Heart left ventricle (tissue), 16 donors: ENCODE measurements around the gene DLGAP1. TPM values are rescaled to one million over a fixed set of nuclear protein-coding genes. Genes with fewer than 3 reads are reported as not detected.

ENCODE experiments used
- ATAC-seq, 4 donors: fragments of 200-7000 bp; cut with Tn5 transposase; one replicate each; pipeline ENCODE4 v1.9.1; 2020 to 2022; ENCODE audit warnings: moderate library complexity in 4 of 4, mild to moderate bottlenecking in 3 of 4, moderate number of reproducible peaks in 1 of 4
- DNase-seq, 5 donors: peaks; one replicate each; pipeline ENCODE4 v3.0.0-alpha.2; 2020
- H3K27ac ChIP-seq, 12 donors: fragments of 200-600 bp; sonication (generic) in 4 of 12; one replicate each; pipeline versions ENCODE4 v1.5.0 to v1.8.0; 2016 to 2022; ENCODE audit warnings: mild to moderate bottlenecking in 2 of 12
- H3K27me3 ChIP-seq, 9 donors: fragments of 200-600 bp; sonication (generic) in 2 of 9; one replicate each; pipeline versions ENCODE4 v1.5.1 to v1.8.0; 2016 to 2022; ENCODE audit warnings: mild to moderate bottlenecking in 3 of 9
- H3K36me3 ChIP-seq, 9 donors: fragments of 200-600 bp; sonication (generic) in 2 of 9; one replicate each; pipeline versions ENCODE4 v1.5.0 to v1.8.0; 2018 to 2022; ENCODE audit warnings: mild to moderate bottlenecking in 2 of 9
- H3K4me1 ChIP-seq, 12 donors: fragments of 200-600 bp; sonication (generic) in 4 of 12; one replicate each; pipeline versions ENCODE4 v1.5.0 to v1.8.0; 2016 to 2022; ENCODE audit warnings: mild to moderate bottlenecking in 3 of 12
- H3K4me3 ChIP-seq, 12 donors: fragments of 200-600 bp; sonication (generic) in 4 of 12; one replicate each; pipeline versions ENCODE4 v1.5.0 to v1.8.0; 2017 to 2022; ENCODE audit warnings: mild to moderate bottlenecking in 9 of 12, moderate library complexity in 4 of 12
- H3K9me3 ChIP-seq, 12 donors: fragments of 200-600 bp; sonication (generic) in 4 of 12; one replicate each; pipeline versions ENCODE4 v1.5.0 to v1.8.0; 2016 to 2022; ENCODE audit warnings: mild to moderate bottlenecking in 1 of 12
- CTCF ChIP-seq, 12 donors: fragments of 200-600 bp; sonication (generic) in 4 of 12; IDR thresholded peaks; one replicate each; pipeline versions ENCODE4 v1.5.0 to v1.8.0; 2018 to 2022; ENCODE audit warnings: antibody characterized with exemption in 12 of 12, mild to moderate bottlenecking in 5 of 12
- POLR2A ChIP-seq, 2 donors: fragments of 450-650 bp; IDR thresholded peaks; one replicate each; pipeline ENCODE4 v1.6.1; 2017; ENCODE audit warnings: antibody characterized with exemption in 2 of 2, mild to moderate bottlenecking in 2 of 2, moderate library complexity in 2 of 2
- WGBS, 4 donors: extraction: QIAGEN DNeasy Blood & Tissue Kit in 2 of 4; methylation state at CpG; one replicate each; pipeline versions ENCODE4 v1.1.5 to v1.1.7; 2013 to 2018; 5-methylcytosine and 5-hydroxymethylcytosine counted together
- intact Hi-C, 10 donors: fragments of 100-400 bp; cut with DNase I; formaldehyde crosslinking; loops; one replicate each; pipeline versions ENCODE4 v1.11.1 to v1.14.2; 2022
- polyA plus RNA-seq, 2 donors: library from polyadenylated mRNA; stranded (reverse); fragments of 200-250 nt; gene quantifications; one replicate each; pipeline ENCODE4 v1.2.3, GENCODE V29; 2013
- total RNA-seq, 9 donors: library from RNA; depleted of rRNA in 2 of 9; stranded (reverse); fragments of >200 nt in 2 of 9; fragmentation: NEBNext Ultra II Directional in 3 of 9; extraction: Animal tissue kit (Norgen Biotek cat#: 25700) in 3 of 9; gene quantifications; one replicate each; pipeline versions ENCODE4 v1.1.0 to v1.2.4, GENCODE V29; 2016 to 2023
- donor health status: ischemic (EF 13 %, LVEDD 7.1; RV severe dilation, severe dysfunction).
- donor health status: healthy with polysubstance abuse.
- donor health status: DM: no; HTN: yes; CAD: no.
- donor health status: DM: no; HTN: no; CAD: no.
- donor health status: ischemic (EF 25% LVEDD 6.9; RV normal size, moderate dysfunction).
- donor health status: ischemic (EF 25% LVEDD 5.7; RV mildly dilated, moderate dysfunction).
- donor health status: healthy.
- donor health status: DM: yes; HTN: yes; CAD: no.
- donor health status: ischemic (EF 35%, LVEDD 5.7; RV mildly dilated, moderate dysfunction).
- donor health status: nonischemic (EF 11% LVEDD 7.7; RV severe dilation, severe dysfunction).
- donor health status: DM: yes; HTN: yes; CAD: no.
- donor health status: PGD.
- donor health status: ischemic (EF 29% LVEDD 5.4; RV normal size, mild dysfunction).
- donor health status: nonischemic (EF 23%, LVEDD 6.1; RV moderate dilation, normal function).

The DLGAP1 gene
- total and polyA plus RNA-seq, 11 donors = 0.10 to 5.5 (median 0.40) TPM; not detected in 1

GRCh38 chr18:3952031-3952430 lies 503.1 kb downstream of the DLGAP1 start:
- 78 to 86% (median 82%) methylated on average over 5 of the region's 5 CpGs for WGBS, 4 donors
- H3K27me3 ChIP-seq = no peaks in the 10 kb centered on the region
- no peaks in the 10 kb centered on the region for H3K36me3 ChIP-seq
- DNase-seq (no peak), ATAC-seq (no peak)
- TF ChIP-seq POLR2A (IDR thresholded peaks at IDR 0.05) = no peak
- TF ChIP-seq CTCF (IDR thresholded peaks at IDR 0.05) = no peak
- H3K27ac ChIP-seq = no peak overlapping the region
- H3K9me3 ChIP-seq = peaks cover 0 to 4% (median 0%) of the 10 kb centered on the region in 12 donors
- no peaks in the 10 kb centered on the region for H3K4me1 ChIP-seq
- intact Hi-C loops = no loop called here
- no peak overlapping the region for H3K4me3 ChIP-seq

DNA sequence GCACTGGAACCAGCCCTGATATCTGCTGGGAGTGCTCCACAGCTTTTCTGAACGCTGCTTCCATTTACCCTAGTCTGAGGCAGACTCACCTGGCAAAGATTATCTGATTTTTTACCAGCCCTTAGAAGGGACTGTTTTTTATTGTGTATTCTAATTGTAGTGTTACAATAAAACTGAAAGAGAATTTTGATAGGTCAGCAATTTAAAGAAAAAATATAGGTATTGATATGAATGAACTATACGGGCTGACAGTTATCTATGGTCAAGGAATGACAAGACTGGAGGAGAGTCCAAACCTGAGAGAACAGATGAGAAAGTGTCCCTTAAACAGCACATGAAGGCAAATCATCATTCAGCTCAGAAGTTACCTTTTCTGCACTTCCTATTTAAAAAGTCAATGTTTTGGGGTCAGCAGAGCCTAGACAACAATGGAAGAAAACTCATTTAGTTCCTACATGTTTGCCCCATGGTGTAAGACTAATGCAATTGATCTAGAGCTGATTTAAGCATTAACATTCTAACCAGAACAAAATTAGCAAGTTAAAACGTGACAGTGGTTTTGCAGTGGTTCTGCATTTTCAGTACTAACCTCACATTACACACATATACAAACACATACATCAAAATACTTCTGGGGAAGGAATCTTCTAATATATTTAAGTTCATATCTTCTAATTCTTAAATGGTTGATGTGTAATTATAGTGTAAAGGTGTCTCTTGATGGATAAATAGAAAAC lies 504.3 kb downstream of the DLGAP1 start:
- no peaks in the 10 kb centered on the region for H3K27me3 ChIP-seq
- intact Hi-C loops = no loop called here
- no peaks in the 10 kb centered on the region for H3K36me3 ChIP-seq
- DNase-seq (no peak), ATAC-seq (no peak)
- H3K27ac ChIP-seq = no peak overlapping the region
- H3K9me3 ChIP-seq = peaks cover 0 to 2% (median 0%) of the 10 kb centered on the region in 12 donors
- WGBS, 4 donors = 86 to 89% (median 87%) methylated on average over 3 of the region's 3 CpGs
- H3K4me3 ChIP-seq = no peak overlapping the region
- no peaks in the 10 kb centered on the region for H3K4me1 ChIP-seq
- TF ChIP-seq POLR2A (IDR thresholded peaks at IDR 0.05) = no peak
- no peak for TF ChIP-seq CTCF (IDR thresholded peaks at IDR 0.05)

GRCh38 chr18:3948958-3949357 lies 506.1 kb downstream of the DLGAP1 start:
- H3K27me3 ChIP-seq = no peaks in the 10 kb centered on the region
- H3K4me1 ChIP-seq = no peaks in the 10 kb centered on the region
- H3K36me3 ChIP-seq = no peaks in the 10 kb centered on the region
- ATAC-seq (no peak), DNase-seq (no peak)
- no peak overlapping the region for H3K4me3 ChIP-seq
- no peak overlapping the region for H3K27ac ChIP-seq
- intact Hi-C loops = no loop called here
- no peaks in the 10 kb centered on the region for H3K9me3 ChIP-seq
- TF ChIP-seq POLR2A (IDR thresholded peaks at IDR 0.05) = no peak
- TF ChIP-seq CTCF (IDR thresholded peaks at IDR 0.05) = no peak

DNA sequence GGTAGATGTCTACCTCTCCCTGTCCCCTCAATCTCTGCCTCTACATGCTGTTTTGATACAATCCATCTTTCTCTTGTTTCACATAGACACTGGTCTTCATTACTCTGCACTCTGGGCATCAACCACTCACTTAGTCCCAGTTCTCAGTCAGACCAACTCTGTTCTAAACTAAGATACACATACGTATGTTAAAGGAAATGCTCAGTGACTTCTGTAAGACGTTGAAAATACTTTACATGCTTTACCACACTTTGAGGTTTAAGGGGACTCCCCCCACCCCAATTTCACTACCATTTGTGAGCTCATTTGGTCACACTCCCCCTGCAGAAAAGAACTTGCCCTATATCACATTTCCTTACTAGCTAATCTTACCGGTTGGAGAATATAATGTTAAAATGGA lies 507.7 kb downstream of the DLGAP1 start:
- H3K27me3 ChIP-seq = no peaks in the 10 kb centered on the region
- no peak for ATAC-seq

More for the DNA sequence above, 507.7 kb downstream of the DLGAP1 start:
- TF ChIP-seq CTCF (IDR thresholded peaks at IDR 0.05) = no peak
- TF ChIP-seq POLR2A (IDR thresholded peaks at IDR 0.05) = no peak
- WGBS, 4 donors = 77 to 89% (median 86%) methylated on average over 3 of the region's 3 CpGs
- Histone ChIP-seq H3K9me3 (no peaks in the 10 kb centered on the region), H3K27ac (no peak overlapping the region), H3K36me3 (no peaks in the 10 kb centered on the region), H3K4me1 (no peaks in the 10 kb centered on the region), H3K4me3 (no peak overlapping the region)
- no peak for DNase-seq
- intact Hi-C loops = no loop called here
